ENCODE results near the gene RNASE13.

GRCh38 chr14:20997115-20997514 is 37.5 kb downstream of the RNASE13 start:
- TF ChIP-seq EZH2 (IDR thresholded peaks at IDR 0.05; ENCODE audit: insufficient read depth, poor library complexity, severe bottlenecking): no peak
- TF ChIP-seq EZH2phosphoT487 (IDR thresholded peaks at IDR 0.05; ENCODE audit: insufficient read depth, low read depth): no peak

Measured in GM23248 (cell line).